Measurements from ENCODE around the gene HCN2.

Gene HCN2

DNA sequence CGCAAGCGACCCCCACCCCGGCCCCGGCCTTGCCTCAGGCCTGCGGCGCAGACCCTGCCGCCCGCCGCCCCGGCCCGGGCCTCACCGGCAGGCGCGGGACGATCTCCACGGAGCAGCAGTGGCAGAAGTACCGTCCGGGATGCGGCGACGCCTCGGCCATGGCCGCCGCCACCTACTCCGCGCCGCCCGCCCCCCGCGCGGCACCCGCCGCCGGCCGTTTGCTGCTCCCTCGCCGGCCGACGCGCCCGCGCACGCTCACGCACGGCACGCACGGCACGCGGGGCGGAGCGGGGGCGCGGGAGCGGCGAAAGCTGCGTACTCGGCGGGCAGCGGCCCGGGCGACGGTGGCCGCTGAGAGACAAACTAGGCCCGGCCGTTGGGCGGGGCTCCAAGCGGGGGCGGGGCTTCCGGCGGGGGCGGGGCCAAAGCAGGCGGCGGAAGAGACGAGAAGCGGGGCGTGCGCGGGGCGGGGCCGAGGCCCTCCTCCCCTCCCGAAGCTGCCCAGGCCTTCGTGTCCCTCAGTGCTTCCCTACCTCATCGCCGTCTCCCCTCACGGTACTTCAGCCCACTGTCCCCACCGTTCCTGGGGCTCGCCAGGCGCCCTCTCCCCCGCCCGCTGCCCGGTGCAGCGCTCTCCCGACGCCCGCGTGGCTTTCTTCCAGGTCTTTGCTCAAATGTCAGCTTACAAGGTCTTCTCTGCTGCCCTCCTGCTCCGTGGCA lies 73.4 kb downstream of the HCN2 start, which contains the start of gene RNF126:
Gene RNF126 (minus strand): TSS at position 253 of the 720 bp plus-strand sequence. CDS start 93 bp downstream, at position 160.
- H3K27ac ChIP-seq (ENCODE audit: low read depth, low read length, poor library complexity, severe bottlenecking) = peak within 1 kb of the TSS; percentile 83
- H3K4me3 ChIP-seq (ENCODE audit: low read depth, low read length, poor library complexity, severe bottlenecking) = peak within 1 kb of the TSS; percentile 98
- H3K27me3 ChIP-seq (ENCODE audit: insufficient read depth, low read length) = no peaks in the 10 kb centered on the region; the same call in 1 of the 2 replicates
- H3K9me3 ChIP-seq (ENCODE audit: low read length) = no peaks in the 10 kb centered on the region
- H3K79me2 ChIP-seq (ENCODE audit: insufficient read depth, low read length) = peaks cover 46% of the 10 kb centered on the region
- H3K9ac ChIP-seq (ENCODE audit: low read length) = peak within 1 kb of the TSS; percentile 95
- H3K4me2 ChIP-seq (ENCODE audit: low read length) = peak within 1 kb of the TSS; percentile 93
- no peaks in the 10 kb centered on the region for H4K20me1 ChIP-seq (ENCODE audit: insufficient read depth, low read length)
- no peaks in the 10 kb centered on the region for H3K9me2 ChIP-seq (ENCODE audit: low read depth, low read length)
- peak within 1 kb of the TSS; percentile 14; the same call in 1 of the 2 replicates for H2AFZ ChIP-seq (ENCODE audit: low read length)
- H3K4me1 ChIP-seq (ENCODE audit: insufficient read depth, low read length, severe bottlenecking) = peaks cover 55% of the 10 kb centered on the region
- TF ChIP-seq EZH2 (IDR thresholded peaks at IDR 0.05; ENCODE audit: borderline replicate concordance, low read length) = no peak
- TF ChIP-seq, protein P1, sequence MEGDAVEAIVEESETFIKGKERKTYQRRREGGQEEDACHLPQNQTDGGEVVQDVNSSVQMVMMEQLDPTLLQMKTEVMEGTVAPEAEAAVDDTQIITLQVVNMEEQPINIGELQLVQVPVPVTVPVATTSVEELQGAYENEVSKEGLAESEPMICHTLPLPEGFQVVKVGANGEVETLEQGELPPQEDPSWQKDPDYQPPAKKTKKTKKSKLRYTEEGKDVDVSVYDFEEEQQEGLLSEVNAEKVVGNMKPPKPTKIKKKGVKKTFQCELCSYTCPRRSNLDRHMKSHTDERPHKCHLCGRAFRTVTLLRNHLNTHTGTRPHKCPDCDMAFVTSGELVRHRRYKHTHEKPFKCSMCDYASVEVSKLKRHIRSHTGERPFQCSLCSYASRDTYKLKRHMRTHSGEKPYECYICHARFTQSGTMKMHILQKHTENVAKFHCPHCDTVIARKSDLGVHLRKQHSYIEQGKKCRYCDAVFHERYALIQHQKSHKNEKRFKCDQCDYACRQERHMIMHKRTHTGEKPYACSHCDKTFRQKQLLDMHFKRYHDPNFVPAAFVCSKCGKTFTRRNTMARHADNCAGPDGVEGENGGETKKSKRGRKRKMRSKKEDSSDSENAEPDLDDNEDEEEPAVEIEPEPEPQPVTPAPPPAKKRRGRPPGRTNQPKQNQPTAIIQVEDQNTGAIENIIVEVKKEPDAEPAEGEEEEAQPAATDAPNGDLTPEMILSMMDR (IDR thresholded peaks at IDR 0.05; ENCODE audit: low read length) = no peak
- peaks cover 4% of the 10 kb centered on the region; the same call in 1 of the 2 replicates for H3K36me3 ChIP-seq (ENCODE audit: insufficient read depth, low read length)
- no peaks in the 10 kb centered on the region for H3F3A ChIP-seq (ENCODE audit: insufficient read depth, low read length)

DNA sequence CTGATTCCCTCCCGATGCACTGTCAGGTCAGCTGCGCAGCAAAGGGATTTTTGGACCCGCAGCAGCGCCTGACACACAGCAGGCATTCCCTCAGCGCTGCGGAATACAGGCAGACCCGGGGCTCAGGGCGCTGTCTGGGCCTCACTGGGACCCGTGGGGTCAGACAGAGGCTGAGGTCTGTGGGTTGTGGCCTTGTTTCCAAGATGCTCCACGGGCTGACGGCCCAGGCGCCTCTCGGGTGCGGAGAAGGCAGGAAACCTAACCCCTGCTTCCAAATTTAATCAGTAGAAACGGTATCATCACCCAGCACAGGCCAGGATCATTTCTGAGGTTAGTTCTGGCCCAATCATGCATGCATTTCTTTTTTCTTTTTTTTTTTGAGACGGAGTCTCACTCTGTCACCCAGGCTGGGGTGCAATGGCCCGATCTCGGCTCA lies 74.0 kb downstream of the HCN2 start:
- H3K4me1 ChIP-seq (ENCODE audit: insufficient read depth, low read length, severe bottlenecking) = peaks cover 49% of the 10 kb centered on the region
- peak overlapping the region; percentile 52 for H3K27ac ChIP-seq (ENCODE audit: low read depth, low read length, poor library complexity, severe bottlenecking)
- peak overlapping the region; percentile 88 for H3K9ac ChIP-seq (ENCODE audit: low read length)
- H4K20me1 ChIP-seq (ENCODE audit: insufficient read depth, low read length) = no peaks in the 10 kb centered on the region
- H3K27me3 ChIP-seq (ENCODE audit: insufficient read depth, low read length) = no peaks in the 10 kb centered on the region; the same call in 1 of the 2 replicates
- TF ChIP-seq EZH2 (IDR thresholded peaks at IDR 0.05; ENCODE audit: borderline replicate concordance, low read length) = no peak
- H3K9me2 ChIP-seq (ENCODE audit: low read depth, low read length) = no peaks in the 10 kb centered on the region
- no peaks in the 10 kb centered on the region for H3F3A ChIP-seq (ENCODE audit: insufficient read depth, low read length)
- peak overlapping the region; percentile 93 for H3K4me2 ChIP-seq (ENCODE audit: low read length)
- H3K4me3 ChIP-seq (ENCODE audit: low read depth, low read length, poor library complexity, severe bottlenecking) = peak overlapping the region; percentile 71
- H3K79me2 ChIP-seq (ENCODE audit: insufficient read depth, low read length) = peaks cover 41% of the 10 kb centered on the region
- H2AFZ ChIP-seq (ENCODE audit: low read length) = peak overlapping the region; percentile 14; the same call in 1 of the 2 replicates
- H3K36me3 ChIP-seq (ENCODE audit: insufficient read depth, low read length) = no peaks in the 10 kb centered on the region; the same call in 1 of the 2 replicates
- no peaks in the 10 kb centered on the region for H3K9me3 ChIP-seq (ENCODE audit: low read length)

DNA sequence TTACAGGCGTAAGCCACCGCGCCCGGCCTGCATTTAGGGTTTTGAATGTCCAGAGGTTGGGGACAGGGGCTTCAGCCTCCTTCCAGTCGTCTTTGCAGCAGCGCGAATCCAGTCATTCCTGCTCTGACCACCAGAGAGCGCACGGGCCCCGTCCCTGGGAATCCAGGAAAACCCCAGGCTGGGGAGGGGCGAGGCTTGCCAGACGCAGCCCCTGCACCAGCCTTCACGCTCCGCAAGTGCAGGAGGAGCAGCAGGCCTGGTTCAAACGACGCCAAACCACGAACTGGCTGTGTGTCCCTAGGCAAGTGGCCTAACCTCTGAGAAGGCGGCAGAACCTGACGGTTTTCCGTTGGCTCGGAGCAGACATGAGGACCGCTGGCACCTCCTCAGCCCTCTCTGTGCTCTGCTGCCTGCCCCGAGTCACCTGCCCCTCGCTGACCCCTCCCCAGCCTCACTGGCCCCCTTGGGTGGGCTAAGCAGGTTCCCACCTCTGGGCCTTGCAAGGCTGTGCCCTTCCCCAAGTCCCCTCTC lies 75.3 kb downstream of the HCN2 start:
- Histone ChIP-seq H3F3A (ENCODE audit: insufficient read depth, low read length) (no peaks in the 10 kb centered on the region), H3K27me3 (ENCODE audit: insufficient read depth, low read length) (no peaks in the 10 kb centered on the region; the same call in 1 of the 2 replicates), H3K4me1 (ENCODE audit: insufficient read depth, low read length, severe bottlenecking) (peaks cover 36% of the 10 kb centered on the region), H2AFZ (ENCODE audit: low read length) (no peak overlapping the region), H3K79me2 (ENCODE audit: insufficient read depth, low read length) (peaks cover 28% of the 10 kb centered on the region), H3K9me2 (ENCODE audit: low read depth, low read length) (no peaks in the 10 kb centered on the region), H4K20me1 (ENCODE audit: insufficient read depth, low read length) (no peaks in the 10 kb centered on the region), H3K36me3 (ENCODE audit: insufficient read depth, low read length) (no peaks in the 10 kb centered on the region; the same call in 1 of the 2 replicates), H3K9ac (ENCODE audit: low read length) (no peak overlapping the region), H3K4me2 (ENCODE audit: low read length) (no peak overlapping the region; the same call in 1 of the 2 replicates), H3K9me3 (ENCODE audit: low read length) (no peaks in the 10 kb centered on the region), H3K27ac (ENCODE audit: low read depth, low read length, poor library complexity, severe bottlenecking) (no peak overlapping the region), H3K4me3 (ENCODE audit: low read depth, low read length, poor library complexity, severe bottlenecking) (no peak overlapping the region)
- TF ChIP-seq, protein P1 (IDR thresholded peaks at IDR 0.05; ENCODE audit: low read length) = peak; percentile 81
- TF ChIP-seq EZH2 (IDR thresholded peaks at IDR 0.05; ENCODE audit: borderline replicate concordance, low read length) = no peak

Data from OCI-LY1 (cell line).